ENCODE data around the gene DTNB.

DTNB gene

GRCh38 chr2:25490217-25490616, 183.2 kb downstream of the DTNB start:
- Histone ChIP-seq H3K4me1 (ENCODE audit: insufficient read depth, low read length) (no peaks in the 10 kb centered on the region), H3K4me3 (ENCODE audit: low read length) (no peak overlapping the region), H3K27me3 (ENCODE audit: insufficient read depth, low read length) (no peaks in the 10 kb centered on the region), H3K36me3 (ENCODE audit: insufficient read depth, low read length) (no peaks in the 10 kb centered on the region), H3K9me3 (ENCODE audit: low read length) (no peaks in the 10 kb centered on the region), H2AFZ (ENCODE audit: low read depth, low read length) (no peak overlapping the region)

GRCh38 chr2:25489631-25490030, 183.7 kb downstream of the DTNB start:
- Histone ChIP-seq H3K27me3 (ENCODE audit: insufficient read depth, low read length) (no peaks in the 10 kb centered on the region), H2AFZ (ENCODE audit: low read depth, low read length) (no peak overlapping the region)

GRCh38 chr2:25483607-25484266, 189.6 kb downstream of the DTNB start:
- peaks cover 8% of the 10 kb centered on the region for H3K4me1 ChIP-seq (ENCODE audit: insufficient read depth, low read length)
- no peak overlapping the region for H3K4me3 ChIP-seq (ENCODE audit: low read length)
- no peak overlapping the region for H2AFZ ChIP-seq (ENCODE audit: low read depth, low read length)
- H3K36me3 ChIP-seq (ENCODE audit: insufficient read depth, low read length): no peaks in the 10 kb centered on the region
- no peaks in the 10 kb centered on the region for H3K27me3 ChIP-seq (ENCODE audit: insufficient read depth, low read length)
- H3K9me3 ChIP-seq (ENCODE audit: low read length): no peaks in the 10 kb centered on the region

More at GRCh38 chr2:25489631-25490030, 183.7 kb downstream of the DTNB start:
- H3K4me1 ChIP-seq (ENCODE audit: insufficient read depth, low read length): peaks cover 2% of the 10 kb centered on the region
- H3K4me3 ChIP-seq (ENCODE audit: low read length): no peak overlapping the region
- no peaks in the 10 kb centered on the region for H3K36me3 ChIP-seq (ENCODE audit: insufficient read depth, low read length)
- H3K9me3 ChIP-seq (ENCODE audit: low read length): no peaks in the 10 kb centered on the region

GRCh38 chr2:25482341-25482740, 191.0 kb downstream of the DTNB start:
- Histone ChIP-seq H2AFZ (ENCODE audit: low read depth, low read length) (no peak overlapping the region), H3K27me3 (ENCODE audit: insufficient read depth, low read length) (no peaks in the 10 kb centered on the region), H3K4me1 (ENCODE audit: insufficient read depth, low read length) (peaks cover 8% of the 10 kb centered on the region), H3K4me3 (ENCODE audit: low read length) (no peak overlapping the region), H3K36me3 (ENCODE audit: insufficient read depth, low read length) (no peaks in the 10 kb centered on the region), H3K9me3 (ENCODE audit: low read length) (no peaks in the 10 kb centered on the region)

GRCh38 chr2:25481381-25482300, 191.7 kb downstream of the DTNB start:
- H3K4me3 ChIP-seq (ENCODE audit: low read length): no peak overlapping the region
- no peaks in the 10 kb centered on the region for H3K27me3 ChIP-seq (ENCODE audit: insufficient read depth, low read length)
- no peak overlapping the region for H2AFZ ChIP-seq (ENCODE audit: low read depth, low read length)
- no peaks in the 10 kb centered on the region for H3K36me3 ChIP-seq (ENCODE audit: insufficient read depth, low read length)
- H3K4me1 ChIP-seq (ENCODE audit: insufficient read depth, low read length): peaks cover 8% of the 10 kb centered on the region
- H3K9me3 ChIP-seq (ENCODE audit: low read length): no peaks in the 10 kb centered on the region

GRCh38 chr2:25480561-25480960, 192.8 kb downstream of the DTNB start:
- Histone ChIP-seq H2AFZ (ENCODE audit: low read depth, low read length) (no peak overlapping the region), H3K27me3 (ENCODE audit: insufficient read depth, low read length) (no peaks in the 10 kb centered on the region), H3K4me1 (ENCODE audit: insufficient read depth, low read length) (peaks cover 8% of the 10 kb centered on the region), H3K36me3 (ENCODE audit: insufficient read depth, low read length) (no peaks in the 10 kb centered on the region), H3K9me3 (ENCODE audit: low read length) (peaks cover 2% of the 10 kb centered on the region), H3K4me3 (ENCODE audit: low read length) (no peak overlapping the region)

GRCh38 chr2:25479761-25480160, 193.6 kb downstream of the DTNB start:
- H3K4me3 ChIP-seq (ENCODE audit: low read length): no peak overlapping the region
- H3K27me3 ChIP-seq (ENCODE audit: insufficient read depth, low read length): no peaks in the 10 kb centered on the region
- H3K36me3 ChIP-seq (ENCODE audit: insufficient read depth, low read length): no peaks in the 10 kb centered on the region
- peaks cover 8% of the 10 kb centered on the region for H3K4me1 ChIP-seq (ENCODE audit: insufficient read depth, low read length)
- peaks cover 8% of the 10 kb centered on the region for H3K9me3 ChIP-seq (ENCODE audit: low read length)
- H2AFZ ChIP-seq (ENCODE audit: low read depth, low read length): no peak overlapping the region

- H3K4me3 ChIP-seq (ENCODE audit: low read length): no peak overlapping the region
- no peak overlapping the region for H2AFZ ChIP-seq (ENCODE audit: low read depth, low read length)
- H3K36me3 ChIP-seq (ENCODE audit: insufficient read depth, low read length): no peaks in the 10 kb centered on the region
- peaks cover 2% of the 10 kb centered on the region for H3K4me1 ChIP-seq (ENCODE audit: insufficient read depth, low read length)
- peaks cover 8% of the 10 kb centered on the region for H3K9me3 ChIP-seq (ENCODE audit: low read length)
- no peaks in the 10 kb centered on the region for H3K27me3 ChIP-seq (ENCODE audit: insufficient read depth, low read length)
These were observed 194.6 kb downstream of the DTNB start for GRCh38 chr2:25478736-25479135.

- Histone ChIP-seq H2AFZ (ENCODE audit: low read depth, low read length) (no peak overlapping the region), H3K4me1 (ENCODE audit: insufficient read depth, low read length) (no peaks in the 10 kb centered on the region), H3K27me3 (ENCODE audit: insufficient read depth, low read length) (no peaks in the 10 kb centered on the region), H3K36me3 (ENCODE audit: insufficient read depth, low read length) (no peaks in the 10 kb centered on the region), H3K4me3 (ENCODE audit: low read length) (no peak overlapping the region), H3K9me3 (ENCODE audit: low read length) (peaks cover 8% of the 10 kb centered on the region)
These were observed 199.5 kb downstream of the DTNB start for GRCh38 chr2:25473758-25474340.

- H2AFZ ChIP-seq (ENCODE audit: low read depth, low read length): no peak overlapping the region
- peaks cover 8% of the 10 kb centered on the region for H3K9me3 ChIP-seq (ENCODE audit: low read length)
- H3K36me3 ChIP-seq (ENCODE audit: insufficient read depth, low read length): no peaks in the 10 kb centered on the region
- H3K27me3 ChIP-seq (ENCODE audit: insufficient read depth, low read length): no peaks in the 10 kb centered on the region
- H3K4me3 ChIP-seq (ENCODE audit: low read length): no peak overlapping the region
- no peaks in the 10 kb centered on the region for H3K4me1 ChIP-seq (ENCODE audit: insufficient read depth, low read length)
These were observed 200.2 kb downstream of the DTNB start for GRCh38 chr2:25473131-25473530.

GRCh38 chr2:25470806-25471205, 202.6 kb downstream of the DTNB start:
- H2AFZ ChIP-seq (ENCODE audit: low read depth, low read length): no peak overlapping the region
- no peaks in the 10 kb centered on the region for H3K4me1 ChIP-seq (ENCODE audit: insufficient read depth, low read length)
- no peaks in the 10 kb centered on the region for H3K36me3 ChIP-seq (ENCODE audit: insufficient read depth, low read length)
- H3K4me3 ChIP-seq (ENCODE audit: low read length): no peak overlapping the region
- no peaks in the 10 kb centered on the region for H3K27me3 ChIP-seq (ENCODE audit: insufficient read depth, low read length)
- peaks cover 7% of the 10 kb centered on the region for H3K9me3 ChIP-seq (ENCODE audit: low read length)

- Histone ChIP-seq H3K36me3 (ENCODE audit: insufficient read depth, low read length) (no peaks in the 10 kb centered on the region), H2AFZ (ENCODE audit: low read depth, low read length) (no peak overlapping the region), H3K4me3 (ENCODE audit: low read length) (no peak overlapping the region), H3K27me3 (ENCODE audit: insufficient read depth, low read length) (no peaks in the 10 kb centered on the region), H3K9me3 (ENCODE audit: low read length) (no peaks in the 10 kb centered on the region), H3K4me1 (ENCODE audit: insufficient read depth, low read length) (no peaks in the 10 kb centered on the region)
These were observed 205.6 kb downstream of the DTNB start for GRCh38 chr2:25467743-25468142.

GRCh38 chr2:25462021-25462420, 211.4 kb downstream of the DTNB start:
- no peaks in the 10 kb centered on the region for H3K9me3 ChIP-seq (ENCODE audit: low read length)
- no peak overlapping the region for H3K4me3 ChIP-seq (ENCODE audit: low read length)
- no peaks in the 10 kb centered on the region for H3K27me3 ChIP-seq (ENCODE audit: insufficient read depth, low read length)
- H3K36me3 ChIP-seq (ENCODE audit: insufficient read depth, low read length): no peaks in the 10 kb centered on the region
- H3K4me1 ChIP-seq (ENCODE audit: insufficient read depth, low read length): no peaks in the 10 kb centered on the region
- no peak overlapping the region for H2AFZ ChIP-seq (ENCODE audit: low read depth, low read length)
